MG63 (cell line): ENCODE data around the gene CRYM. TPM values are rescaled to one million over a fixed set of nuclear protein-coding genes. Genes with fewer than 3 reads are reported as not detected.

Source experiments
- DNase-seq: peaks from one replicate; pipeline ENCODE4 v3.0.0-alpha.2; 2020
- H3K27me3 ChIP-seq: fragments of 250-450 bp; sonication (Bioruptor Pico); 2 replicates; pipeline ENCODE4 v1.5.1; 2020; ENCODE audit warnings: mild to moderate bottlenecking, moderate library complexity
- H3K36me3 ChIP-seq: fragments of 250-450 bp; sonication (Bioruptor Pico); 2 replicates; pipeline ENCODE4 v1.5.1; 2020; ENCODE audit warnings: mild to moderate bottlenecking, moderate library complexity
- H3K4me3 ChIP-seq: fragments of 250-450 bp; sonication (Bioruptor Pico); 2 replicates; pipeline ENCODE4 v1.5.1; 2020; ENCODE audit warnings: mild to moderate bottlenecking, moderate library complexity
- H3K9me3 ChIP-seq: fragments of 250-450 bp; sonication (Bioruptor Pico); 2 replicates; pipeline ENCODE4 v1.5.1; 2020; ENCODE audit warnings: mild to moderate bottlenecking, moderate library complexity
- total RNA-seq: library from RNA; depleted of rRNA; stranded (reverse); fragments of >200 nt; shearing (Covaris generic); gene quantifications from 2 replicates; pipeline ENCODE4 v1.2.3, GENCODE V29; 2014; ENCODE audit warnings: low replicate concordance; rRNA removed

Gene CRYM
- total RNA-seq, 1 experiment from 2014 or later, result not detected

DNA sequence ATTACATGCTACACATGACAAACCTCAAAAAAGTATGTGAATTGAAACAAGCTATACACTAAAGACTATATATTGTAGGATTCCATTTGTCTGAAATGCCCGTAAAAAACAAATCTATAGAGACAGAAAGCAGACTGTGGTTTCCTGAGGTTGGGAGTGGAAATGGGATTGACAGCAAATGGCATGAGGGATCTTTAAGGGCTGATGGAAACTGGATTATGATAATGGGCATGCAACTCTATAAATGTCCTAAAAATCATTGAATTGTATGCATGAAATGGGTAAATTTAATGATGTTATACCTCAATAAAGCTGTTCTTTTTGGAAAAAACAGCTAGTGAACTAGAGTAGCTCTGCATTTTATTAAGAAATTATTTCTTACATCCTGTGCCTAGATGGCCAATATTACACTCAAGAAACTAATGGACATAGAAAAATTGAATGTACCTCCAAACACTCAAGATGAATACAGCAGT lies 45.0 kb downstream of the CRYM start:
- Histone ChIP-seq H3K27me3 (peaks cover 29% of the 10 kb centered on the region), H3K36me3 (no peaks in the 10 kb centered on the region), H3K9me3 (no peaks in the 10 kb centered on the region), H3K4me3 (no peak overlapping the region)
- DNase-seq, result no peak

- Histone ChIP-seq H3K4me3 (no peak overlapping the region), H3K9me3 (no peaks in the 10 kb centered on the region), H3K27me3 (peaks cover 48% of the 10 kb centered on the region), H3K36me3 (no peaks in the 10 kb centered on the region)
- DNase-seq, result no peak
Observed at GRCh38 chr16:21228361-21228872, 49.7 kb downstream of the CRYM start.

- no peak overlapping the region for H3K4me3 ChIP-seq
- H3K27me3 ChIP-seq, result peaks cover 44% of the 10 kb centered on the region
- H3K9me3 ChIP-seq, result no peaks in the 10 kb centered on the region
- no peaks in the 10 kb centered on the region for H3K36me3 ChIP-seq
- DNase-seq, result no peak
Observed at GRCh38 chr16:21227866-21228265, 50.2 kb downstream of the CRYM start.

- Histone ChIP-seq H3K4me3 (no peak overlapping the region), H3K27me3 (peaks cover 38% of the 10 kb centered on the region), H3K9me3 (no peaks in the 10 kb centered on the region), H3K36me3 (no peaks in the 10 kb centered on the region)
- DNase-seq, result no peak
Observed at GRCh38 chr16:21226749-21227148, 51.3 kb downstream of the CRYM start.

- H3K9me3 ChIP-seq, result peaks cover 2% of the 10 kb centered on the region; the same call in 1 of the 2 replicates
- no peaks in the 10 kb centered on the region for H3K36me3 ChIP-seq
- H3K27me3 ChIP-seq, result peaks cover 33% of the 10 kb centered on the region
- H3K4me3 ChIP-seq, result no peak overlapping the region
- DNase-seq, result no peak
Observed at GRCh38 chr16:21224800-21225199, 53.3 kb downstream of the CRYM start.

DNA sequence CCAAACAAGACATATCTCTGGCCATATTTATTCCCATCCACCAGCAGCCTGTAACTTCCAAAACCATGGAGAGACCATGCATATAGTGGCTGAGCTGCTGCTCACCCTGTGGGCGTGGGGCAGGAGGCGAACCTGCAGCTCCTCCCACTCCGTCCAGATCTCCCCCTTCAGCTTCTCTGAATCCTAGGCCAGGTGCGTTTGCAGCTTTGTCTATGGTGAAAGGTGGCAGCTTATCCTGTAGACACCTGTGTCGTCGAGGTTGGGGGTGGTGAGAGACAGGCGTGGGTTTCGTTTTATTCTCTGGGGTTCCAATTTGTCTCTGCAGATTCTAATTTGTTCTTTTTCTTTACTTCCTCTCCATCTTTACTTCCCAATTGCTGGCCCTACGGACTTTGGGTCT lies 54.3 kb downstream of the CRYM start:
- Histone ChIP-seq H3K4me3 (no peak overlapping the region), H3K27me3 (peaks cover 30% of the 10 kb centered on the region), H3K36me3 (no peaks in the 10 kb centered on the region), H3K9me3 (peaks cover 2% of the 10 kb centered on the region; the same call in 1 of the 2 replicates)
- DNase-seq, result no peak

- no peak for DNase-seq
Observed at GRCh38 chr16:21222495-21223337, 55.4 kb downstream of the CRYM start.

DNA sequence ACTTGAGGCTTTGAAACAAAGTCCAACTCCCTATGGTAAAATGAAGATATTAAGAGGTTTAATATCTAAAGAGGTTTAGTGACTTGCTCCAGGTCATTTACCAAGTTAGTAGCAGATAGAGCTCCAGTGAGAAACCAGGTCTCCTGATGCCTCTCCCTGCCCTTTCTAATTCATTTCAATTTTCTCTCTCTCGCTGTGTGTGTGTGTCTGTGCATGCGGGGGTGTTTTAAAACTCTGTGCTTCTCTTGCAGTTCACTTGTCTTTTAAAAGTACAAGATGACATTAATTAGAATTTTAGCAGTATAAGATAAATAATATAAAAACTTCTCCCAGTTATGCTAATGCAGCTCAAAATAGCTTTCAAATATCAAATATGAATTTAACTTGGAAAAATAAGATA lies 58.5 kb downstream of the CRYM start:
- no peak for DNase-seq
- H3K4me3 ChIP-seq, result no peak overlapping the region
- H3K27me3 ChIP-seq, result peaks cover 18% of the 10 kb centered on the region
- H3K9me3 ChIP-seq, result peaks cover 2% of the 10 kb centered on the region; the same call in 1 of the 2 replicates
- H3K36me3 ChIP-seq, result no peaks in the 10 kb centered on the region

More at GRCh38 chr16:21222495-21223337, 55.4 kb downstream of the CRYM start:
- Histone ChIP-seq H3K36me3 (no peaks in the 10 kb centered on the region), H3K4me3 (no peak overlapping the region), H3K9me3 (peaks cover 2% of the 10 kb centered on the region; the same call in 1 of the 2 replicates), H3K27me3 (peaks cover 21% of the 10 kb centered on the region)

DNA sequence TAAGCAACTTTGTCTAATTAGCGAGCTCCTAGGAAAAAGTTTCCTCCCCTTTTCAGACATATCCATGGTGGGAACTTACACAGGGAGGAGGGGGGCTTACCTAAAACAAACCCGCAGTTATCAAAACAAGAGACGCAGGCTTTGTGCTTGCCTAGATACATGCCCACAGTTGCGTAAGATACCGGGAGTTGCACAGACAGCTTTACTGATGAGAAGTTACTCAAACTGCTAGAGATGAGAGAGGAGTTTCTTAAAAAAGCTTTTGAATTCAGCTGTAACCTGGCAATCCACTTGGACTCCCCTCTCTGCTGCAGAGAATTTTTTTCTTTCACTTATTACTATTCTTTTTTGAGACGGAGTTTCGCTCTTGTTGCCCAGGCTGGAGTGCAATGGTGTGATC lies 59.9 kb downstream of the CRYM start:
- Histone ChIP-seq H3K9me3 (peaks cover 2% of the 10 kb centered on the region; the same call in 1 of the 2 replicates), H3K4me3 (no peak overlapping the region), H3K27me3 (peaks cover 15% of the 10 kb centered on the region; the same call in 1 of the 2 replicates), H3K36me3 (no peaks in the 10 kb centered on the region)
- DNase-seq, result no peak

DNA sequence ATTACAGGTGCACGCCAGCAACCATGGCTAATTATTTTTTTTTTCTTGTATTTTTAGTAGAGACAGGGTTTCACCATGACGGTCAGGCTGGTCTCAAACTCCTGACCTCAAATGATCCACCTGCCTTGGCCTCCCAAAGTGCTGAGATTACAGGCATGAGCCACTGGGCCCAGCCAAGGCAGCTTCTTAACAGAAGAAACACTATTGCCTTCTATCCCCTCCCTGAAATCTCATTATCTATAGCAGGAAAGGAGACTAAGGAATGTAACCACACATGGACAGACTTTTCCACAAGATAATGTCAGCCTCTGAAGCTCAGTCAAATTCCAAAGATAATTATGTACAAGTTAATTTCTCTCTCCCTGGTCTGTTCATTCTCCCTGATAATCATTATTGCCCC lies 61.0 kb downstream of the CRYM start:
- Histone ChIP-seq H3K9me3 (peaks cover 2% of the 10 kb centered on the region; the same call in 1 of the 2 replicates), H3K36me3 (no peaks in the 10 kb centered on the region), H3K4me3 (no peak overlapping the region), H3K27me3 (peaks cover 15% of the 10 kb centered on the region)
- no peak for DNase-seq

DNA sequence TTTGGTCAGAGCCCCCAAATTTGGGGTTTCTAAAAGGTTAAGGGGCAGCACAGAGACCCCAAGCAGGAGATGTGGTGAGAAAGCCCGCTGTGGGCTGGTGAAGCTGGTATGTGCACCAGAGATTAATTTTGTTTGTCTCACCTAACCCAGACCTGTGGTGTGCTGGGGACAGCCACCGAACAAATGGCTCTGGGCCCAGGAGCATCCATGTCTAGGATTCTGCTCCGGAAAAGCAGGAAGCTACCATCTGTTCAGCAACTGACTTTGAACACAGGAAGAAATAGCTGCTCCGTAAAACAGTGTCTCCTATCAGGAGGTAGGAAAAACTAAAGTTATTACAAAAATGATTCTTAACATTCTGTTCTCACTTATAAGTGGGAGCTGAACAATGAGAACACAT lies 64.0 kb downstream of the CRYM start:
- no peak for DNase-seq
- H3K9me3 ChIP-seq, result no peaks in the 10 kb centered on the region
- no peaks in the 10 kb centered on the region for H3K36me3 ChIP-seq
- H3K4me3 ChIP-seq, result no peak overlapping the region
- H3K27me3 ChIP-seq, result peaks cover 13% of the 10 kb centered on the region

- Histone ChIP-seq H3K27me3 (peaks cover 11% of the 10 kb centered on the region), H3K36me3 (no peaks in the 10 kb centered on the region), H3K9me3 (no peaks in the 10 kb centered on the region), H3K4me3 (no peak within 1 kb of the TSS)
- no peak for DNase-seq
Observed at GRCh38 chr16:21211486-21211885, 66.6 kb downstream of the CRYM start, which contains the start of gene ZP2. TSS of gene ZP2 (minus strand) at chr16:21211574. CDS start at chr16:21211547, 27 bp downstream.

Other genes with a start within 250 kb of the CRYM start
- not detected in 2 replicates for gene DNAH3, start 127.4 kb downstream of the CRYM start, total RNA-seq
- 24.3 and 40.6 TPM in 2 replicates for gene LDAF1, start 119.6 kb downstream of the CRYM start, total RNA-seq
- not detected in 2 replicates for gene ZP2, start 66.7 kb downstream of the CRYM start, total RNA-seq
- gene ANKS4B, start 44.6 kb downstream of the CRYM start, total RNA-seq, result not detected in 2 replicates